PC-9 (cell line): ENCODE data around the gene AASS.

Experiments used
- CTCF ChIP-seq: fragments of 200-600 bp; sonication (generic); conservative IDR thresholded peaks from 2 replicates; pipeline ENCODE4 v1.6.1; 2017; ENCODE audit warnings: mixed run types, antibody characterized with exemption, mild to moderate bottlenecking, moderate library complexity
- EZH2 ChIP-seq: fragments of 200-600 bp; sonication (generic); IDR thresholded peaks from 2 replicates; pipeline ENCODE4 v1.8.0; 2017; ENCODE audit warnings: antibody characterized with exemption, low read depth

DNA sequence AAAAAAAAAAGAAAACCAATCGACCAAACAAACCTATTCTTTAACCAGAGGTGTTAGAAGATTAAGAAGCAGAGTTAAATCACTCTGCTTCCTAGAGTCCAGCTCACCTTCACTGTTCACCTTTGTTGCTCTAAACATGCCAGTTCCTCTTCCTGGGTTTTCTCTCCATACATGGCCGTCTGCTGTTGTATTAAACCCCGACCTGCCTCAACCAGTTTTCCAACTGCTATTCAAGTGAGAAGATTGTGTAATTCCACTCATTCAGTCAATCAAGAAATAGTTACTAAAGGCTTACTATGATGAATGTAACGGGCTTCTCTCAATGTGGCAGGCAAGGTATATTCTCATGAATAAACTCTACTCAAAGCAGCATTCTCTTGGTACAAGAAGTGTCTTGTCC is 8.8 kb downstream of the AASS start:
- no peak for TF ChIP-seq EZH2
- TF ChIP-seq CTCF, result no peak
